ENCODE results near the gene PVALB.

PVALB gene

DNA sequence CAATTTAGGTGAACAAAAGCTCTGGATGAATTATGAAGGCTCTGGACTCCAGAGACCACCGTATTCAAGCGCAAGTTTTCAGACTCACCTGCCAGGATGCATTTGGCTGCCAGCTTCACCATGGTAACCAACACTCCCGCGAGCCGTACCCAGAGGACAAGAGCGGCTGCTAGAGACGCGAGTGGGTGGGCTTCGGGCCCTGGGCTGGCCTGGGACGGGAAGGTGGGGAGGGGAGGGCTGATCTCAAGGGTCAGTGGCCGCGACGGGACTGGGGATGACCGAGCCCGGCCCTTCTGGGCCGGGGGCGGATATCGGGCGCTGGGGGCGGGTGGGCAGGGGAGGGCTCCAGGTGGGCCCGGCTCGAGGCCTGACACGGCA lies 41.3 kb downstream of the PVALB start:
- DNase-seq, result peak in 36 of 56 donors; percentile 20 to 82 (median 56)

DNA sequence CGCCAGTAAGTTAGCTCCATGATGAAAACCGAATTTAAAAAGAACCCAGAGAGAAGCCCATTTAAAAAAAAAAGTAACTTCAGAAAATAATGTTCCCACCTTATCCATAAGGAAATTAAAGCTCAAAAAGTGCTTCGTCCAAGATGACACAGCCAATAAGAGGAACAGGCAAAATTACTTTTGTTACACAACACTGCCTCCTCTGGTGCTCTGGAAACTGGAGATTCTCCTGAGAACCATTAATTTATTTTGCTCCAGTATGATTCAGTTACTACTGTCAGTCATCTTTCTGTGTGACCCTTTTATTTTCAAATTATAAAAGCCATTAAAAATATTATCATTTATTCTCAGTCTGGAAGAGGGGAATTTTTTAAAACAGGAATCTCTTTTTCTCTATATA lies 42.9 kb downstream of the PVALB start:
- DNase-seq, result peak in 5 of 56 donors; percentile 5 to 18 (median 7)

DNA sequence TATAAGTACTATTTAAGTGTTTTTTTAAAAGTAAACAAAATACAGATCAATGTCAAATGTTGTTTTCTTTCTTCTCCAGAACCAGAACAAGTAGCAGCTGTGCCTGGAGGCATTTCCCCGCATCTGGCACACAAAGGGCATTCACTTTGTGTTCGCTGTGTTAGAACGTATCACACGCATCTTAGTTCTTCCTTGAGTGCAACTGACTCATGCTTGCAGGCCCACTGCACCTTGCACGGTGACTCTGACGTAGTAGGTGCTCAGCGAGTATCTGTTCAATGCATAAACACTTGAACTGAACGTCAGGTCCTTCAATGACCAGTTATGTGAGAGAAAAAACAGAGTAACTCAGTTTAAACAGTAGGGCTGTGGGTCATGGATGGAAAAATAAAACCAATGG lies 44.4 kb downstream of the PVALB start:
- DNase-seq, result no peak

DNA sequence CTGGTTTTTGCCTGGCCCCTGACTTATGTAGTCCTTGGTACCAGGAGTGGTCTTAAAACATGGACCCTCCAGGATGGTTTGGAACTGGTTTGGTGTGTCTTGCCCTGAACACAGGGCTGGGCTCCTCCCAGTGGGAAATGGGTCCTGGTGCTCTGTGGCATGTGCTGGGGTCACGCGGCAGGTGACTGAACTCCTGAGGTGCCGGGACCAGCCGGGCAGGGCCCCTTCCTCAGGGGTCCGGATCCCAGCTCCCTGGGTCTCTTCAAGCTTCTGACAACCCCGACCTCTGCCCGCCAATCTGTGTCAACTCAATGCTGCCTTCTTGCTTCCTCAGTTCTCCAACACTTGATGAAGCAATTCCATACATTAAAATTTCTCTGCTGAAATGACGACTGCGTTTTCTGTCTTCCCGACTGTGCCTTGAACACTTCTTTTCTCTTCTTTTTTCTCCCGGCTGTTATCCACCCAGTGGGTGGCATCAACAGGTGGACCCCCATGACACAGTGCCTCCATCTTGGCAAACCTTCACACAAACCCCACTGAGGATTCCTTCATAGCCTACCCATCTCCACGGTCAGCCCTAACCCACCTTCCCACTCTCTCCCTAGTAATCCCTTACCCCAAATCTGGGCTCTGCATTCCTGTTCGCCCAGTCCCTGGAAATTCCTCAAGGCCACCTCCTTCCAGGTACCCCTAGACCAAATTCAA lies 45.3 kb downstream of the PVALB start:
- no peak for DNase-seq

DNA sequence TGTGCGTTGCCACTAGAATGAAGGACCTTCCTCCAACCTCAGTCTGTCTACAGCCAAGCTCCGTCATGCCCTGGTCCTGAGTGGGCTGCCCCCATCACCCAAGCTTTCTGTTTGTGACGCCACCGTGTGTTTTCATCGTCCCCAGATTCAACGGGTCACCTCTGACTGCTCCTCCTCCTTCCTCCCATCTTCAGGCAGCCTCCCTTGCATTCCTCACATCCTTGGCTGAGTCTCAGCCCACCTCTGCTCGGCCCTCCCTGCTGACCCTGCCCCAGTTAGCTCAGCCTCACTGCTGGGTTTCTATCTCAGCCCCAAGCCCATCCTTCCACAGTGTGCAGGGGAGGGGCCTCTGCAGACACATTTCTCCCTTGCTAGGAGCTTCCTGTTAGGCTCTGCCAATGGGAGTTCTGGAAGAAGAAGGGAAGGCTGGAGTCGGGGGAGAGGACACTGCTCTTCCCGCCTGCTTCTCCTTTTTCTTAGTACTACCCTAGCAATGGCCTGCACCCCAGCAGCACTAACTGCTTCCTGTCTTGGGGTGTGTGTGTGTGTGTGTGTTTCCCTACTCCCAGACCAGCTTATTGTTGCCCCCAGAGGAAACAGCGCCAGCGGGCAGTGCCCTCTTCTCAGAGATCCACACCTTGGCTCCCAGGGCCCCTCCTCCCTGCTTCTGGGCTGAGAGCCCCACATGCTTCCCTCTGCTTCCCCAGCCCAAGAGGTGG lies 46.2 kb downstream of the PVALB start:
- no peak for DNase-seq

DNA sequence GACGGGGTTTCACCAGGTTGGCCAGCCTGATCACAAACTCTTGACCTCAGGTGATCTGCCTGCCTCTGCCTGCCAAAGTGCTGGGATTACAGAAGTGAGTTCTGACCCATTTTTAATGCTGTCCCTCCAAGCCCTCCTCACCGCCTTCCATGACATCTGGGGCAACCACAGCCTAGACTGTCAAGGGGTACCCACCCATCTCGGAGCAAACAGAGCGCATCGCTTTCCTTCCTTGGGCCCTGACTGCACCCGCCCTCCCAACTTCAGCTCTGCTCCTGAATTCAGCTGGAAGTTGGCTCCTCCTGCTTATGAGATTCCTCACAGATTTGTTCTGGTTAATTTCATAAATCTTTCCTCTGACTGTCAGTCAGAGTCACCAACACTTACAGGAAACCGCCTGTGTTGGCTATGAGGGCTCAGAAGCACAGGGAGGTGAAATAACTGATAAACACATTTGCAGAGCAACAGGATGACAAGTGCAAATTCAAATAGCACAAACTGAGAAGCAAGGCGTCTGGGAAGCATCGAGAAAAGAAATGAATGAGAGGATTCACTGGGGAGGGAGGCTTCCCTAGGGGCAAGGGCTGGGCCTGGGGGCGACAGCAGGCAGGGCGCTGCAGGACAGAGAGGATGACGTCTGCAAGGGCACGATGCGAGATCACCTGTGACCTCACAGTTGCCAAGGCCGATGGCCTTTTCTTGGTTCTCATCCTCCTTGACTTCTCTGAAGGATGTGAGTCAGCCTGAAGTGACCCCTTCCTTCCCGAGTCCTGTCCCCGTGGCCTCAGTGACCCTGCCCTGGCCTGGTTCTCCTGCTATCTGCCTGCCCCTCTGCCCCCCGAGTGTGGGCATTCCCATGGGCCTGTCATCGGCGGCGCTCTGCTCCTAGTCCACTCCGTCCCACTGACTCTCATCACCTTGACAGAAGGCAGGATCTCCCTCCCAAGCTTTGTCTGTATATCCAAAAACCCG lies 47.0 kb downstream of the PVALB start:
- DNase-seq, result no peak

DNA sequence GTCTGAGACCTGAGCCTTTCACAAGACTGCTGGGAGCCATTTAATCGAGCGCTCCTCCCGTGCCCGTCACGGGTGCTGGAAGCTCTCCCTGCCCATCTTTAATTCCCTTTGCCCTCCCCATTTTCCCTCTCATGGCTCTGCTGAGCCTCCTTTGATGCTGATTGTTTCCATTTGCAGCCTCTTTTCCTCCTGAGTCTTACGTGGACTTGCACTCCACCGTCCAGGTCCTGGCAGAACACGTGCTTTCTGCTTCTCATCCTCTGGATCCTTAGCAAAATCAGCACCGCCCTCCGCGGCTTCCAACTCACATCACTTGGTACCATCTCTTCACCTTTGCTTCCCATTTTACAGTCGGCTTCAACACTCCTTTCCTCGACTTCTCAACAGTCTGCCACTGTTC lies 48.2 kb downstream of the PVALB start:
- no peak for DNase-seq

DNA sequence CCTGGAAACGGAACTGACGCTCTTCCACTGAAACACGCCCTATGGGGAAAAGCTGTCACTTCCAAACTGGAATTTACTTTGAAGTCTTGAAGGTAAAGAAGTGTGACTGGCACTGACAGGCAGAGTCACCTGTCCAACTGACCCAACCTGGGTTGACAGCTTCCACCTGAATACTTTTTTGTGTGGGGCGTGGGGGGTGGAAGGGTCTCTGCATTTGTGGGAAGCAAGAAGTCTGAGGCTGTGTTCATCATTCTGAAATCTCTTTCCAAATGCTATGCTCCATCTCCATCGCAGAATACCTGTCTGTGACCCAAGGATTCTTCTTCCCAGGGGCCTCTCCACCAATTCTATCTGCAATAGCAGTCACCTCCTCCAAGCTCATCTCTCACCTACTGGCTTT lies 48.7 kb downstream of the PVALB start:
- no peak for DNase-seq

DNA sequence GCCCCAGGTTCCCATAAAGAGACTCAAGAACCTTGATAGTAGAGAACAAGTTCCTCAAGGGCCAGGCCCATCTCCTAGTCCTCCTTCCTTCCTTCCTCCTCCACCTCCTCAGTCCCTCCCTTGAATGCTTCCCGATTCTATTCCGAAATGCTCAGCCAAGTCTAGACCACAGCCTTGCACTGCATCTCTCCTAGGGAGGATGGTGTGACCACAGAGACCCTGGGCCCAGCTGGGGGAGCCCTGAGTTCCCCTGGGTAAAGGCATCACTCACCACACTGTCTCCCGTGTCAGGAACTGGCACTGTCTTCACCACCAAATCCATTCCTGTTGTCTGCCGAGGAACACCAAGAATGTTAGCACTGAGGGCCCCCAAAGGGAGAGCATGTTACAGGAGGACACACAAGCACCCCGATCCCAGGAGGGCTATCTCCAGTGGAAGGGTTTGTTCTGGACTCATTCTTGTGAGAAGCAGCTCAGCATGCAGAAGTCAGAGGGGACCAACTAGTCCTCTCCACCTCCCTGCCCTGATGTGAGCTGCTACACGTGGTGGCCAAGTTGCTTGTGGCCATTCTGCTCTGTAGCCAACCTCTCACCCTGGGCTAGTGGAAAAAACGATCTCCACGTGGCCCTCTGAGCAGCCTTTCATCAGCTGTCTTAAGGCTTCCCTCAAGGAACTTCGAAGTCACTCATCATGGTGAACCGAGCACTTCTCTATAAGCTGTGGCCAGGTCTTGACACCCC lies 49.6 kb downstream of the PVALB start:
- no peak for DNase-seq

DNA sequence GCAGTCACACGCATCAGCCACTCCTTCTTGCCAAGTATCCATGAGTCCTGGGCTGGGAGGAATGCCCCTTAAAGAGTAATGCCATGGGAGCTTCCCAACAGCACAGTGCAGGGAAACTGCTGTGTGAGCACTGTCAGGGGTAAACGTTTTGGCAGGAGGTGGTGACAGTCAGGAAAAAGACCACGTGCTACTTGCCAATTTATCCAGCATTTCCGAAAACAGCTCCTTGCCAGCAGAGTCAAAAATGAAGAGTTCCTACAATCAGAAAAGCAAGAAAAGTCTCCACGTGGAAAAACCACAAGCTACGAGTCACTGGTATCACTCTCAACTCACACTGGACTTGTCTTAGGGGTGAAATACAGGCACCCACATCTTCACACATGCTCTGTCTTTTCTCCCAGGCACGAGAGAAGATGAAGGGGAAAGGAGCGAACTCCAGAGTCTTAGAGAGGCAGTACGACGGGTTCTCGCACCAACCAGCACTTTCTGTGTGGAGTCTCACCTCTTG lies 50.8 kb downstream of the PVALB start:
- DNase-seq, result peak in 3 of 56 donors; percentile 13 to 19 (median 14)

DNA sequence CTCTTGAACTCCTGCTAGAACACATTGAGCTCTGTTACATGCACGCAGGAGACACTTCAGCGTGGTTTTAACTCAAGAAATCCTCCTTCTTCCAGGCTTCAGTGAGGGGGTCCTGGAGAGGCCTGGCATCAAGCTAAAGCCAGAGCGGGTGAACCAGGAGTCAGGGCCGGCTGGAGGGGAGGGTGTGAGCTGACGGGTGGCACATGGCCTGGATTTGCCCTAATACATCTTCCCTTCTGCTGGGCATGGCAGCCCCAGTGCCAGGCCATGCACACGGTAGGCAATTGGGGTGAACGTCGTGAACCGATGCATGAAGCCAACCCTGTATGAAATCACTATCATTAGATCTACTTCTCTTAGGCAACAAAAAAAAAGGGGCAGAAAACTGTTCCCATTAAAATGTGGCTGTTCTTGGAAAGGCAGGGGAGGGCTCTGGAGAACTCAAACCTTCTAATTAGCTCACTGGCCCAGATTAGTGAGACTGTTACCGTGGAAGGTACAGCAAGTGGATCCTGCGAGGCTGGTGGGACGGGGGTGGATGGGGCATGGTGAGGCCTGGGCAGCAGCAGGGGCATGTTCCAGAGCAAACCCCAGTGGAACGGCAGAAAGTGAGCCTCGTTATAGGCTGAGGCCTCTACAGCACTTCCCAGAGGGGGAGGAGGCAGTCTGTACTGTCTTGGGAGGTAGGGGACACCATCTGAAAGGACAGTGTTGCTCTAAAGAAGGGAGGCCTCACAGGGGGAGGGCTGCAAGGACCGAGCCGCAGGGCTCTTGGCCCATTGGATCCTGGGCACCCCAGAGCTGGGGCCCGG lies 51.5 kb downstream of the PVALB start:
- peak in 2 of 56 donors; percentile 6 to 26 for DNase-seq

DNA sequence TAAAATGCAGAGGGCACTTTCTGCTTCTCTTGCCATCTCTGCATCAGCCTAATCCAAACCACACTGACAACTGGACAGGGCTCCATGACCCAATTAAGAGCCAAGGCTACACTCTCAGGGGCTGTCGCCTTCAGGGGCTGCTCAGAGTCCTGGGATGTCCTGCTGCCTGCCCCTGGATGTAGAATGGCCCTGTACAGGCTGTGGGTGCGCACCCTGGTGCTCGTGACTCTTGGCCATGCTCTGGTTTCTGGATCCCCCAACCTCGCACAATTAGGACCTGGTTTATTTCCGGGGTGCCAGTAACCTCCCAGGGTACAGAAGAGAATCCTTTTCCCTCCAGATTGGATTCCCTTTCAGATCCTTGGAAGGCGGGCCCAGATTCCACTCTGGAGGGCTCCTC lies 52.2 kb downstream of the PVALB start:
- peak in 3 of 56 donors; percentile 18 to 44 (median 27) for DNase-seq

DNA sequence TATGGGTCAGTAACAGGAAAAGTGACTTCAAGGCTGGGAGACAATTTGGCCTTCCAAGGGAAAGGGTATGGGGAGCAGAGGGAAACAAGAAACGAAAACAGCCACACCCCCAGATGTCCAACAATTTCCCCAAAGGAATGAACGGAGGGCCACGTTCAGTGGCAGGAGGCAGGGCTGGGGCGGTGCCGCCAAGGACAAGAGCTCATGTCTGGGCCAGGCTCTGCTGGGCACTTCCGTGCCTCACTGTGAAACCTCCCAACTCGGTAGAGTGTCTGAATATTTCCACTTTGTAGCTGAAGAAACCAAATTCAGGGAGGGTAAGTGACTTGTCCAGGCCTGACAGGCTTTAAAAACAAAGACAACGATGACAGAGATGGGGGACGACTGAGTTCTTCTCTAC lies 52.8 kb downstream of the PVALB start:
- DNase-seq, result no peak

DNA sequence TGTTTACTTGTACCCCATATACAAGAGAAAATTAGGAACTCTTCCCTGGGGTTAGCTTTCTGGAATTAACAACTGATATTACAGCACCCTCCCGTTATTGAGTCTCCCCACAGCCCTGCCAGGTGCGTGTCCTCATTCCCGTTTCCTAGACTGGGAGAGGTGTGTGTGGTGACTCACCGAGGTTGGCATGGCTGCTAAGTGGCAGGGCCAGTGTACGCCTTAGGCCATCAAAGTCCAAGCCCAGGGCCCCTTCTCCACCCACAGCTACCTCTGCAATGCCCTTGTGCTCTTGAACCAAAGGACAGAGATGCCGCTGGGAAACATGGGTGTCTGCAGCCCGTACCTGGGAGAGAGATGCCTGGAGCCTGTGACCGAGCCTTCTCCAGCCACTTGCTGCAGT lies 53.3 kb downstream of the PVALB start:
- no peak for DNase-seq

DNA sequence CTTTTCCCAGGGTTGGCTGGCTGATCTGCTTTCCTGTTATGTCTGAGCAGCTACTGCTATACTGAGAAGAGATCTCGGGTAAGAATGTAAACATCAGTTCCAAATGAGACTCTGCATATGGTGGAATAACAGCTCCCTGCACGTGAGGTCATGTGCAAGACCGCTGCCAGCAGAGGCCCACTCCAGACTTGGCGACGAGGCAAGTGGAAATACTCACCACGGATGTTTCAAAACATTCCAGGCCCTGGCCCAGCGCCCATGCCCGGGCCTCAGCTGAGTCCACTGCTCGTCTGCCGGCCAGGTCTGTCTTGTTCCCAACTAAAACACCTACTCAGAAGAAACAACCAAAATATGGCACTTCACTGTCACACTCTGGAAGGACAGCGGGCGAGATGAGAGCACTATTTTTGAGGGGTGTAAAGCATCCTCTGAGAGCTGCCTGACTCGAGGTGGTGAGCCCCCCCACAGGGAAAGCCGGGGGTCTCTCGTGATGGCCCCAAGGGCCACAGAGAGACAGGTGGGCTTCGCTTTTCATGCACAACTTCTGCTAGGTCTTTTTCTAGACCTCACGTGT lies 54.1 kb downstream of the PVALB start:
- DNase-seq, result no peak

DNA sequence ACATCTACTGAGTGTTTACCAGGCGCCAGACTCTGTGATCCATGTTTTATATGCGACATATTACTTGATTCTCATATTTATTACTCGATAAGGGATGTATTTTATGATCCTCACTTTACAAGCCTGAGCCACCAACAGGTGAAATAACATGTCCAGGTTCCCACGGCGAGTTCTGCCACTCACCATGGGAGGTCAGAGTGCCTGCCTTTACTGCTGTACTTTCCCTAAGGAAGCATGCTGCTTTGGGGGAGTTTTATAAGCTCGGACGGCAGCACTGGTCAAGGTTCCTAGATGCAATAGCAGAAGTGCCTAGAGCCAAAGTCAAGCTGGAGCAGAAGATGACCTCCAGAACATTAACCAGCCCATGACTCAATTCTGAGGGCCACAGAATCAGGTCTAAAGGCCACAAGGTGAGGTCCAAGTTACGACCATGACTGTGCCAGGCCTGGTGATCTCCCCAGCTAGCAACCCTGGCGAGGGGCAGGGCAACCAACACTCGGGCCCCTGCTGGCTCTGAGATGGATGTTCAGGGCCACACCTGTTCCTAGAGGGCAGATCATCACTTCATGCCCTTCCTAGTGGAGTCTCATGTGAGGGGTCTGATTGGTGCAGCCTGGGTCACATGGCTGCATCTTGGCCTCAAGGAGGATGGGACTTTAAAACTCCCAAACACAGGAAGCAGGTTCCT lies 55.1 kb downstream of the PVALB start:
- DNase-seq, result no peak

DNA sequence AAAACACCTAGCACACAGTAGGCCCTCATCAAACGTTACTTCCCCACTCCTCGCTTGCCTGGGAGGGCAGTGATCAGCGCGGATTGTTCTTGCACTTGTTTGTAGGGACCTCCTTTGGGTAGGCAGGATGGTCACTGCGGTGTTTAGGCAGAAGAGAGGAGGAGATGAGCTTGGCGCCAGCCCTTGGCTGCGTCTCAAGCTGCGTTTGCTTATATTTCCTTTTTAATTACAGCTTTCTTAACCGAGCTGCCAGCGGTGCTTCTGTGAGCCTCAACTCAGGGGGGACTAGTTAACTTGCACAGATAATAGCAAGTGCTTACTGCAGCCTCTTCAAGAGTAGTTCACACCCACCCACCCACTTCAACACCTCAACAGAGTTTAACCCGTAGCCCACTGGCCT lies 56.0 kb downstream of the PVALB start:
- DNase-seq, result no peak

DNA sequence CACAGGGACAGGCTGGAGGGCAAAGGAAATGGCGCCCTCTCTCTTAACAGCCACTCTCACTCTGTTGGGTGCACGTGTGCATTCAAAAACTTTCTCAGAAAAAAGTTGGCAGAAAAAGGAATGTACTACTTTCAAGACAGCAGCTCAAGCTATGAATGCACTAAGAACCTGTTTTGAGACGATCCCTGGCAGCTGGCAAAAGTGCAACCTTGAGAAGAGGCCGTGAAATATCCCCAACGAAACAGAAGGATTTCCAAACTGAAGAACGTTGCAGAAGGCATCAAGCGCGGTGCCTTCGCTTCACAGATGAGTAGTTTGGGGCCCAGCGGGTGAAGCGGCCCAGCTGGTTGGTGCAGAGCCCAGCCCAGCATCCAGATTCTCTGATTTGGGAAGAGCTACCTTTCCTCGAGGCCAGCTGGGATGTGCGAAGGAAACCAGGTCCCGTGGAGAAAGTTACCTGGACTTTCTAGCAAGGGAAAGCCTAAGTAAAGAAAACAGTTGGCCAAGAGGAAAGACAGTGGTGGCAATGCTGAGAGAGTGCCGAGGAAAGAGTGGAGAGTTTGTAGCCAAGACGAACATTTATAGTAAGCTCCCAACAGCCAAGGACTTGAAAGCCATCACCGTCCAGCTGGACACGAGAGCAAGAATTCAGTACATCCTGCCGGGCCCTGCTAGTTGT lies 57.2 kb downstream of the PVALB start:
- no peak for DNase-seq

Measured in nucleus accumbens (tissue), 56 donors.